Neural cell (in vitro differentiated cells): ENCODE measurements around the gene CHST1. TPM values are rescaled to one million over a fixed set of nuclear protein-coding genes. Genes with fewer than 3 reads are reported as not detected.

Experiments
- H2AFZ ChIP-seq: fragments of 200-600, 300-800 bp; sonication (generic), shearing (Covaris generic); 2 replicates; pipeline ENCODE4 v1.6.0; 2014; ENCODE audit warnings: low read depth, mild to moderate bottlenecking, antibody characterized with exemption, low read length, moderate library complexity
- H3F3A ChIP-seq: fragments of 200-600 bp; shearing (Covaris generic); 2 replicates; pipeline ENCODE4 v1.6.1; 2016; ENCODE audit warnings: mild to moderate bottlenecking, moderate library complexity, mixed read lengths, antibody characterized with exemption, low read length; ENCODE audit not compliant: insufficient read depth, poor library complexity, severe bottlenecking
- H3K27ac ChIP-seq: fragments of 200-600, 300-800 bp; sonication (generic), shearing (Covaris generic); 2 replicates; pipeline ENCODE4 v1.5.1; 2014; ENCODE audit warnings: mild to moderate bottlenecking, low read length, moderate library complexity
- H3K27me3 ChIP-seq: fragments of 300-800, 200-600 bp; sonication (generic), shearing (Covaris generic); 2 replicates; pipeline ENCODE4 v1.6.0; 2014; ENCODE audit warnings: mild to moderate bottlenecking, low read depth, low read length, moderate library complexity; ENCODE audit not compliant: insufficient read depth
- H3K36me3 ChIP-seq: fragments of 300-800, 200-600 bp; sonication (generic), shearing (Covaris generic); 2 replicates; pipeline ENCODE4 v1.5.1; 2014; ENCODE audit warnings: mild to moderate bottlenecking, antibody characterized with exemption, low read length, moderate library complexity; ENCODE audit not compliant: insufficient read depth
- H3K4me2 ChIP-seq: fragments of 300-800, 200-600 bp; sonication (generic), shearing (Covaris generic); 2 replicates; pipeline ENCODE4 v1.6.0; 2014; ENCODE audit warnings: mild to moderate bottlenecking, low read length
- H3K4me3 ChIP-seq: fragments of 300-800, 200-600 bp; sonication (generic), shearing (Covaris generic); 2 replicates; pipeline ENCODE4 v1.5.1; 2014; ENCODE audit warnings: mild to moderate bottlenecking, low read length, moderate library complexity
- H3K79me2 ChIP-seq: fragments of 200-600 bp; shearing (Covaris generic); replicated peaks from 2 replicates; pipeline ENCODE4 v1.6.0; 2014; ENCODE audit warnings: mild to moderate bottlenecking, low read length, moderate library complexity; ENCODE audit not compliant: insufficient read depth
- H3K9ac ChIP-seq: fragments of 300-800, 200-600 bp; sonication (generic), shearing (Covaris generic); 2 replicates; pipeline ENCODE4 v1.6.1; 2016; ENCODE audit warnings: mild to moderate bottlenecking, low read length, mixed read lengths
- H3K9me2 ChIP-seq: fragments of 200-600 bp; shearing (Covaris generic); 2 replicates; pipeline ENCODE4 v1.6.1; 2016; ENCODE audit warnings: mild to moderate bottlenecking, low read length, mixed read lengths; ENCODE audit not compliant: insufficient read depth
- H3K9me3 ChIP-seq: fragments of 200-600, 300-800 bp; sonication (generic), shearing (Covaris generic); 2 replicates; pipeline ENCODE4 v1.6.1; 2016; ENCODE audit warnings: mild to moderate bottlenecking, mixed run types, low read length, moderate library complexity, mixed read lengths
- H4K20me1 ChIP-seq: fragments of 200-600 bp; shearing (Covaris generic); 2 replicates; pipeline ENCODE4 v1.6.1; 2016; ENCODE audit warnings: mild to moderate bottlenecking, mixed run types; ENCODE audit not compliant: insufficient read depth
- CTCF ChIP-seq: fragments of 450-650 bp; IDR thresholded peaks from 2 replicates; pipeline ENCODE4 v1.5.1; 2014; ENCODE audit warnings: antibody characterized with exemption, mild to moderate bottlenecking, moderate library complexity; ENCODE audit not compliant: poor library complexity, severe bottlenecking
- EP300 ChIP-seq: fragments of 450-650 bp; conservative IDR thresholded peaks from 2 replicates; pipeline ENCODE4 v1.6.1; 2014; ENCODE audit warnings: antibody characterized with exemption, mild to moderate bottlenecking, moderate library complexity; ENCODE audit not compliant: poor library complexity, severe bottlenecking
- EZH2 ChIP-seq: fragments of 200-600, 300-800 bp; shearing (Covaris generic), sonication (generic); IDR thresholded peaks from 2 replicates; pipeline ENCODE4 v1.6.1; 2014; ENCODE audit warnings: antibody characterized with exemption, low read length, borderline replicate concordance, mild to moderate bottlenecking; ENCODE audit not compliant: insufficient read depth, poor library complexity, severe bottlenecking
- MXI1 ChIP-seq: fragments of 450-650 bp; conservative IDR thresholded peaks from 2 replicates; pipeline ENCODE4 v1.6.1; 2014; ENCODE audit warnings: antibody characterized with exemption, mild to moderate bottlenecking; ENCODE audit not compliant: poor library complexity, severe bottlenecking
- POLR2AphosphoS5 ChIP-seq: IDR thresholded peaks from 2 replicates; pipeline ENCODE4 v1.6.1; 2012
- RAD21 ChIP-seq: fragments of 450-650 bp; conservative IDR thresholded peaks from 2 replicates; pipeline ENCODE4 v1.6.1; 2014; ENCODE audit warnings: antibody characterized with exemption, mild to moderate bottlenecking, moderate library complexity
- SMC3 ChIP-seq: fragments of 450-650 bp; conservative IDR thresholded peaks from 2 replicates; pipeline ENCODE4 v1.6.1; 2014; ENCODE audit warnings: antibody characterized with exemption, mild to moderate bottlenecking, moderate library complexity; ENCODE audit not compliant: poor library complexity
- TAF1 ChIP-seq: IDR thresholded peaks from 2 replicates; pipeline ENCODE4 v1.6.1; 2012; ENCODE audit warnings: low read depth
- polyA plus RNA-seq: library from polyadenylated mRNA; depleted of rRNA; stranded (reverse); fragments of >200 nt; gene quantifications from 2 replicates; pipeline ENCODE4 v1.2.3, GENCODE V29; 2014
- TF ChIP-seq, protein P1 (sequence below): IDR thresholded peaks from 2 replicates; pipeline ENCODE4 v1.6.1; 2012; ENCODE audit warnings: borderline replicate concordance

The CHST1 gene
- polyA plus RNA-seq, 1 donor from 2014 or later: 16.2 TPM

- Histone ChIP-seq H4K20me1 (no peaks in the 10 kb centered on the region), H3K9ac (no peak overlapping the region), H3K4me3 (no peak overlapping the region), H3K4me2 (no peak overlapping the region), H3K79me2 (no peaks in the 10 kb centered on the region), H2AFZ (no peak overlapping the region), H3K9me3 (no peaks in the 10 kb centered on the region), H3F3A (no peaks in the 10 kb centered on the region), H3K27ac (no peak overlapping the region), H3K36me3 (no peaks in the 10 kb centered on the region), H3K9me2 (no peaks in the 10 kb centered on the region), H3K27me3 (no peaks in the 10 kb centered on the region)
- TF ChIP-seq CTCF (no peak), RAD21 (no peak), EP300 (no peak), MXI1 (no peak), TAF1 (no peak), POLR2AphosphoS5 (no peak), EZH2 (no peak), SMC3 (no peak)
- TF ChIP-seq, protein P1, sequence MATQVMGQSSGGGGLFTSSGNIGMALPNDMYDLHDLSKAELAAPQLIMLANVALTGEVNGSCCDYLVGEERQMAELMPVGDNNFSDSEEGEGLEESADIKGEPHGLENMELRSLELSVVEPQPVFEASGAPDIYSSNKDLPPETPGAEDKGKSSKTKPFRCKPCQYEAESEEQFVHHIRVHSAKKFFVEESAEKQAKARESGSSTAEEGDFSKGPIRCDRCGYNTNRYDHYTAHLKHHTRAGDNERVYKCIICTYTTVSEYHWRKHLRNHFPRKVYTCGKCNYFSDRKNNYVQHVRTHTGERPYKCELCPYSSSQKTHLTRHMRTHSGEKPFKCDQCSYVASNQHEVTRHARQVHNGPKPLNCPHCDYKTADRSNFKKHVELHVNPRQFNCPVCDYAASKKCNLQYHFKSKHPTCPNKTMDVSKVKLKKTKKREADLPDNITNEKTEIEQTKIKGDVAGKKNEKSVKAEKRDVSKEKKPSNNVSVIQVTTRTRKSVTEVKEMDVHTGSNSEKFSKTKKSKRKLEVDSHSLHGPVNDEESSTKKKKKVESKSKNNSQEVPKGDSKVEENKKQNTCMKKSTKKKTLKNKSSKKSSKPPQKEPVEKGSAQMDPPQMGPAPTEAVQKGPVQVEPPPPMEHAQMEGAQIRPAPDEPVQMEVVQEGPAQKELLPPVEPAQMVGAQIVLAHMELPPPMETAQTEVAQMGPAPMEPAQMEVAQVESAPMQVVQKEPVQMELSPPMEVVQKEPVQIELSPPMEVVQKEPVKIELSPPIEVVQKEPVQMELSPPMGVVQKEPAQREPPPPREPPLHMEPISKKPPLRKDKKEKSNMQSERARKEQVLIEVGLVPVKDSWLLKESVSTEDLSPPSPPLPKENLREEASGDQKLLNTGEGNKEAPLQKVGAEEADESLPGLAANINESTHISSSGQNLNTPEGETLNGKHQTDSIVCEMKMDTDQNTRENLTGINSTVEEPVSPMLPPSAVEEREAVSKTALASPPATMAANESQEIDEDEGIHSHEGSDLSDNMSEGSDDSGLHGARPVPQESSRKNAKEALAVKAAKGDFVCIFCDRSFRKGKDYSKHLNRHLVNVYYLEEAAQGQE: no peak
Observed at GRCh38 chr11:45698777-45699497, 33.5 kb upstream of the CHST1 start.

DNA sequence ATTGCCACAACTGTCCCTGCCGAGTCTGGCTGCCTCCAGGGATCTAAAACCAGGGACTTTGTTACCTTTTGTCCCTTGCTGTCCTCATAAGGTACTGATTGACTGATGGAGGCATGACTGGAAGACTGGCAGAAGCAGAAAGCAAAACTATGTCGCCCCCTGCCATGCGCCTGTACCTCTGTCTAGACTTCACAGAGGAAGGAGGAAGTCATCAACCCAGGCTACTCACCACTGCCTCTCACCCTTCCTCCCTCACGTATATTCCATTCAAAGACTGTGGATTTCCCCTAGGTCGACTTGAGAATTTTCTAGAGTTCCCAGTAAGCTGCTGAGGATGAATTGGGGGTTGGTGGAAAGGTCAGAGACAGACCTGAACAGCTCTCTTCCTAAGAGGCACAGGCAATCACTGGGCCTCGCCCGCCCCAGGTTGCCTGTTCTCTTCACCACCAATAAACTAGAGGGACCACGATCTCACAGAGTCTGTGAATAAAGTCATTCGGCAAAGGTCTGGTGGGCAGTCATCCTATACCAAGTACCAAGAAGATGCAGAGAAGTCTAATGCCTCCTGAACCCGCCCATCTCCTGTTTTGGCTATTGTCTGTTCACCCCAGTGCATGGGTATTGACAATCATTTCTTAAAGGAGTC lies 27.5 kb upstream of the CHST1 start:
- no peaks in the 10 kb centered on the region for H3K27me3 ChIP-seq
- H3K79me2 ChIP-seq: no peaks in the 10 kb centered on the region
- no peaks in the 10 kb centered on the region for H4K20me1 ChIP-seq
- no peaks in the 10 kb centered on the region for H3K36me3 ChIP-seq
- no peaks in the 10 kb centered on the region for H3K9me2 ChIP-seq
- no peak overlapping the region for H3K4me2 ChIP-seq
- H3K27ac ChIP-seq: no peak overlapping the region
- H3K4me3 ChIP-seq: no peak overlapping the region
- H3K9me3 ChIP-seq: no peaks in the 10 kb centered on the region
- no peak overlapping the region for H3K9ac ChIP-seq
- no peaks in the 10 kb centered on the region for H3F3A ChIP-seq
- TF ChIP-seq POLR2AphosphoS5: no peak
- TF ChIP-seq CTCF: no peak
- TF ChIP-seq, protein P1: no peak
- no peak for TF ChIP-seq SMC3
- TF ChIP-seq EP300: no peak
- no peak for TF ChIP-seq MXI1
- no peak for TF ChIP-seq RAD21
- TF ChIP-seq EZH2: no peak
- no peak for TF ChIP-seq TAF1
- H2AFZ ChIP-seq: no peak overlapping the region
